Measurements from ENCODE around the gene HOXC9. TPM values are rescaled to one million over a fixed set of nuclear protein-coding genes. Genes with fewer than 3 reads are reported as not detected.
A peak's percentile ranks its signal among the peaks of the same experiment; 100 is the strongest.

HOXC9 gene
- total RNA-seq, 1 experiment from 2014 or later, result not detected

- Histone ChIP-seq H3K56ac (ENCODE audit: insufficient read length, low read depth, low read length) (no peak within 1 kb of the TSS), H2BK15ac (ENCODE audit: low read depth, low read length) (no peak within 1 kb of the TSS), H3K23ac (ENCODE audit: insufficient read length, low read depth, low read length) (no peak within 1 kb of the TSS), H3K23me2 (ENCODE audit: insufficient read length, low read depth, low read length, poor library complexity, severe bottlenecking) (no peaks in the 10 kb centered on the region), H4K8ac (replicated peaks; ENCODE audit: insufficient read length, low read depth, low read length) (no peak within 1 kb of the TSS), H2BK120ac (ENCODE audit: low read depth, low read length, poor library complexity, severe bottlenecking) (no peak within 1 kb of the TSS), H3K4ac (ENCODE audit: low read depth, low read length) (no peak within 1 kb of the TSS), H3K27me3 (ENCODE audit: insufficient read depth, low read length) (peaks cover 97% of the 10 kb centered on the region), H3K4me1 (ENCODE audit: insufficient read depth, low read length) (no peaks in the 10 kb centered on the region), H3K18ac (ENCODE audit: insufficient read length, low read depth, low read length) (no peak within 1 kb of the TSS), H4K91ac (ENCODE audit: insufficient read length, low read depth, low read length) (no peak within 1 kb of the TSS), H3K79me1 (ENCODE audit: insufficient read depth, low read depth, low read length, poor library complexity, severe bottlenecking) (no peaks in the 10 kb centered on the region), H3K27ac (ENCODE audit: insufficient read length, low read depth, low read length) (no peak within 1 kb of the TSS), H4K20me1 (ENCODE audit: control insufficient read depth, insufficient read depth, insufficient read length) (no peaks in the 10 kb centered on the region), H3K79me2 (ENCODE audit: insufficient read depth, low read length) (no peaks in the 10 kb centered on the region), H3T11ph (ENCODE audit: low read length) (no peak within 1 kb of the TSS), H2BK12ac (ENCODE audit: insufficient read length, low read depth, low read length) (no peak within 1 kb of the TSS), H3K4me2 (ENCODE audit: insufficient read depth, insufficient read length, low read length) (no peak within 1 kb of the TSS), H3K9ac (ENCODE audit: extremely low read depth, insufficient read length, low read length) (no peak within 1 kb of the TSS), H3K14ac (ENCODE audit: insufficient read depth, low read length) (no peak within 1 kb of the TSS), H2BK20ac (ENCODE audit: low read depth, low read length, poor library complexity, severe bottlenecking) (no peak within 1 kb of the TSS), H4K5ac (ENCODE audit: insufficient read length, low read depth, low read length) (no peak within 1 kb of the TSS), H2BK5ac (ENCODE audit: insufficient read length, low read length) (no peak within 1 kb of the TSS), H3K9me3 (ENCODE audit: control insufficient read depth, low read depth, low read length) (no peaks in the 10 kb centered on the region), H2AK5ac (ENCODE audit: insufficient read length, low read length) (no peak within 1 kb of the TSS), H2AFZ (ENCODE audit: low read length) (no peak within 1 kb of the TSS)
- Mint-ChIP-seq H3K4me1 (peaks cover 17 to 25% of the 10 kb centered on the region in 2 experiments), H3K27ac (no peak within 1 kb of the TSS), H3K9me3 (peaks cover 2 to 9% of the 10 kb centered on the region in 2 experiments; a peak in 3 of 5 replicates), H3K4me3 (peak within 1 kb of the TSS in 1 of 2 experiments; percentile 56; a peak in 2 of 5 replicates), H3K36me3 (ENCODE audit: insufficient read depth in 1 of 3, low read depth in 3 of 3) (peaks cover 0 to 7% (median 0%) of the 10 kb centered on the region in 3 experiments; a peak in 2 of 7 replicates), H3K27me3 (ENCODE audit: low read depth) (peaks cover 99% of the 10 kb centered on the region)
- DNase-seq, result peak; percentile 91
- TF ChIP-seq CTCF (conservative IDR thresholded peaks at IDR 0.05), result peak; percentile 98
- no CpG with 5 or more reads among the region's 12 CpGs for WGBS (ENCODE audit: extremely low coverage, insufficient read length, low lambda C conversion rate)
Observed at GRCh38 chr12:54032627-54033100, 32.7 kb downstream of the HOXC9 start, which contains the start of gene HOXC5. Gene HOXC5, plus strand, starts transcription at chr12:54033050. Its CDS starts 73 bp downstream, at chr12:54033123.
